HG03565 (cell line): ENCODE measurements around the gene IFNAR1.
A peak's percentile ranks its signal among the peaks of the same experiment; 100 is the strongest.
"Not testable (repeated sequence)": the region's sequence is repeated elsewhere in the genome, so short reads cannot be mapped to it uniquely, and the experiment has no call there.

ENCODE experiments used
- ATAC-seq: cut with Tn5 transposase; IDR thresholded peaks from one replicate; pipeline ENCODE4 v1.9.1; 2021; ENCODE audit warnings: mild to moderate bottlenecking, moderate library complexity; ENCODE audit not compliant: unreplicated experiment

IFNAR1 gene

GRCh38 chr21:33339918-33340317 lies 15.1 kb downstream of the IFNAR1 start:
- no peak for ATAC-seq

DNA sequence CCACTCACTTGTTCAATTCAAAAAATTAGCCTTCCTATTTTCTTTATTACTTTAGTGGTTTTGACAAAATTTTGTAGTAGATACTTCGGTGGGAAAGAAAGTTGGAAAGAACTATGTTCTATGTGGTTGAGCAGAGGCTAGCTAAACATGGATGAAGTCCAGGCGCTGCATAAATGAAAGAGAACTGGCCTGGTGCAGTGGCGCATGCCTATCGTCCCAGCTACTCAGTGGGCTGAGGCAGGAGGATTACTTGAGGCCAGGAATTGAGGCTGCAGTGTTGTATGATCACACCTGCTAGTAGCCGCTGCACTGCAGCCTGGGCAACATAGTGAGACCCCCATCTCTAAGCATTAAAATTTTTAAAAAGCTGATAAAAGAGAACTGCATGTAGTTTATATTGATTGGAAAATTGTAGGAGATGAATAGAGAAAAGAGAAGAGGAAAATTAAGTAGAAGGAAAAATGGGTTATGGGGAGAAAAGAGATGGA lies 21.0 kb downstream of the IFNAR1 start:
- ATAC-seq, result no peak

GRCh38 chr21:33348706-33349105 lies 23.9 kb downstream of the IFNAR1 start:
- no peak for ATAC-seq

GRCh38 chr21:33350676-33351075 lies 25.9 kb downstream of the IFNAR1 start:
- ATAC-seq, result no peak

DNA sequence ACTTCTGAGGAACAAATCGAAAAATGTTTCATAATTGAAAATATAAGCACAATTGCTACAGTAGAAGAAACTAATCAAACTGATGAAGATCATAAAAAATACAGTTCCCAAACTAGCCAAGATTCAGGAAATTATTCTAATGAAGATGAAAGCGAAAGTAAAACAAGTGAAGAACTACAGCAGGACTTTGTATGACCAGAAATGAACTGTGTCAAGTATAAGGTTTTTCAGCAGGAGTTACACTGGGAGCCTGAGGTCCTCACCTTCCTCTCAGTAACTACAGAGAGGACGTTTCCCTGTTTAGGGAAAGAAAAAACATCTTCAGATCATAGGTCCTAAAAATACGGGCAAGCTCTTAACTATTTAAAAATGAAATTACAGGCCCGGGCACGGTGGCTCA lies 30.6 kb downstream of the IFNAR1 start:
- ATAC-seq, result no peak

DNA sequence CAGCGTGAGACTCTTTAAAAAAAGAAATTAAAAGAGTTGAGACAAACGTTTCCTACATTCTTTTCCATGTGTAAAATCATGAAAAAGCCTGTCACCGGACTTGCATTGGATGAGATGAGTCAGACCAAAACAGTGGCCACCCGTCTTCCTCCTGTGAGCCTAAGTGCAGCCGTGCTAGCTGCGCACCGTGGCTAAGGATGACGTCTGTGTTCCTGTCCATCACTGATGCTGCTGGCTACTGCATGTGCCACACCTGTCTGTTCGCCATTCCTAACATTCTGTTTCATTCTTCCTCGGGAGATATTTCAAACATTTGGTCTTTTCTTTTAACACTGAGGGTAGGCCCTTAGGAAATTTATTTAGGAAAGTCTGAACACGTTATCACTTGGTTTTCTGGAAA lies 31.2 kb downstream of the IFNAR1 start:
- no peak for ATAC-seq

DNA sequence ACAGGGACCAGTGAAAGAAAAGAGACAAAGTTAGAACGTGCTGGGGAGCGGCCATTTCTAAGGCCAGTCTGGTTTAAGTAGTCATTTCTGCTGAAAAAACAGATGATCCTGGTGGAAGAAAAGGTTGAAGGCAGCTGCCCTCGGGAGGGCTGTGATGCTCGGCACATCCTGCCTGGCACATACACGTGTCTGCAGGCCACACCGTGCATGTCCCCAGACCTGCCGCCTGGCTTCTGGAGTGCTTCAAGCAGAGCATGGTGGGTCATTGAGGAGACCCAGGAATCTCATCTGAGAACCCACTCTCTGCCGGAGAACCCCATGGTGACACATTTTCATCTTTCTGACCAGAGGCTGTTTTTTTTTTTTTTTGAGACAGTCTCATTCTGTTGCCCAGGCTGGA lies 32.4 kb downstream of the IFNAR1 start:
- ATAC-seq, result no peak

DNA sequence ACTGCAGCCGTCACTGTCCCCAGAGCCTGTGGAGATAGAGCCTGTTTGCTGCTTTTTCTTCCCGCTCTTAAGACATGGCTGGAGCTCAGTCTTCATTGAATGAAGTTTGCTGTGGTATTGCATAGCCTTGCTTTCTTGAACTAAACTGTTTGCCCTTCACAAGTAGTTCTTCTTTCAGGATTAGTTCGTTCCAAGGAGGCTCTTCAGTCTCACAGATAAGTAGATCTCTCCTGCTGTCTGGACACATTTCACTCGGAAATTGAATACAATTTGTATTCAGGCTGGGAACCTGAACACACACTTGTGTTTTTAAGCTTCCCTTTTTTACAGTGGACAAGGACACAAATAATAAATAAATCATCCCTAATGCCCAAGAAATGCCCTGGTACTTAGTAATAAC lies 34.7 kb downstream of the IFNAR1 start:
- no peak for ATAC-seq

- ATAC-seq, result no peak
Observed at GRCh38 chr21:33360281-33360680, 35.5 kb downstream of the IFNAR1 start.

DNA sequence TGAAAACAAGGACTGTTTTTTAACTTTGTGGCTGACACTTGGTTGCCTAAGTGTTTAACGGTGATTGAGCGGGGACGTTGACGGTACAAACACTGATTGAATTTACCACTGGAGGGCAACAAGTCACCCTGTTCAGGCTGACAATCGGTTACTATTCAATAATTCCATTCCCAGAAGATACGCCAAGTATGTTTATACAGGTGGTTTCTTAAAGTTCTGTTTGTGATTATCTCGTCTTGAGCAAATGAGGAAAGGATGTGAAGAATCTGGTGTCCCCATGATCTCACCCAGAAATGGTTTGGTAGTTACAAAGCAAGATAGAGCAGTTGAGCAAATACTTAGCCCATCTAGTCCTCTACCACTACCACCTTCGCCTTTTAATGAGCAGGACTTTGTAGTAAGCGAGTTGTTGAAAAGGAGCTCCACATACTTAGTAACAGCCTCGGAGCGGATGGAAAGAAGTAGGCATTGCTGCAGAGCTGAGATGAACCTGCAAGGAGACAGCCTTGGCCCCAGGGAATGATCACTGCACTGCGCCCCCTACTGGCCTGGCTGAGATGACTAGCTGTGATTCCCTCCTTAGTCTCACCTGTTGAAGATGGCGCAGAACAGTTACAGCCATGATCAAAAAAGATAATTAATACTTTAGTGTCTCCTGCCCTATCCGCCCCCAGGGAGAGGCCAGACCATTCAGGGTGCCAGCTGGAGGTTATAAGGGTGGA lies 36.3 kb downstream of the IFNAR1 start:
- ATAC-seq, result peak; percentile 44

DNA sequence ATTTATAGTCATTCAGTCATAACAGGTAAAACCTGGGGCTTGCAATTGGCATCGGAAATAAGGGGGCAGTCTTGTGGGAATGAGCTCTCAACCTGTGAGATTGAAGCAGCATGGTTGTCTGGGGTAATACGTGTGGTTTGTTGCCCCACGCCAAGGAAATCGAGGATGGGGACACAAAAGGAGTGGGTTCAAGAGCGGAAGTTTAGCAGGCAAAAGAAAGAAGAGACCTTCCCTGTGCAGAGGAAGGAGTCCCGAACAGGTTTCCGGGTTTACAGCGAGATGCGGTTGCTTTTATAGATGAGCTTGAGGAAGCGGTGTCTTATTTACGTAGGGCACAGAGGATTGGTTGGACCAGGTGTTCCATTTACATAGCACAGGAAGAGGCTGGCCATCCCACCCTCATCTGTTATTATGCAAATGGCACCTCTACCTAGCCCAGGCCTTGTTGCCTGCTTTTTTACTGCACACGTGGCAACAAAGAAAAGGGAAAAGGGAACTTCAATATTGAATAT lies 37.3 kb downstream of the IFNAR1 start:
- no peak for ATAC-seq

DNA sequence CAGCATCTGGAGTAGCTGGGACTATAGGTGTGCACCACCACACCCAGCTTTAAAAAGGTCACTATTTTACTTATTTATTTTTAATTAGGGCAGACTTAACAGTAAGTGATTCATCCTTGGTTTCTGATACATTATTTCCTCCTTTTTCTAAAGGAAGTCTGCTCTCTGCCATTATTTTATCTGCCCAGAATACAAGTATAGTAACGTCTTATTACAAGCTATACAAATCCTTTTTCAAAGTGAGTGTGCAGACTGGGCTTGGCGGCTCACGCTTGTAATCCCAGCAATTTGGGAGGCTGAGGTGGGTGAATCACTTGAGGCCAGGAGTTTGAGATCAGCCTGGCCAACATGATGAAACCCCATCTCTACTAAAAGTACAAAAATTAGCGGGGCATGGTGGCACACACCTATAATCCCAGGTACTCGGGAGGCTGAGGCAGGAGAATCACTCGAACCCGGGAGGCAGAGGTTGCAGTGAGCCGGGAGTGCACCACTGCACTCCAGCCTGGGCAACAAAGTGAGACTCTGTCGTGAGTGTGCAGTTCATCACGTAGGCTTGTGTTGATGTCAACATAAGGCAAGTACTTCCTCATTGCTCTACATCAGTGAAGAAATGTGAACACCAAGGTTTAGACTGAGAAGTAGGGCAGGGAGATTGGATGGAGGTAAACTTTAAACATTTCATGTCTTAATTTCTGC lies 39.3 kb downstream of the IFNAR1 start:
- ATAC-seq, result not testable (repeated sequence)

GRCh38 chr21:33364830-33365229 lies 40.1 kb downstream of the IFNAR1 start:
- no peak for ATAC-seq

DNA sequence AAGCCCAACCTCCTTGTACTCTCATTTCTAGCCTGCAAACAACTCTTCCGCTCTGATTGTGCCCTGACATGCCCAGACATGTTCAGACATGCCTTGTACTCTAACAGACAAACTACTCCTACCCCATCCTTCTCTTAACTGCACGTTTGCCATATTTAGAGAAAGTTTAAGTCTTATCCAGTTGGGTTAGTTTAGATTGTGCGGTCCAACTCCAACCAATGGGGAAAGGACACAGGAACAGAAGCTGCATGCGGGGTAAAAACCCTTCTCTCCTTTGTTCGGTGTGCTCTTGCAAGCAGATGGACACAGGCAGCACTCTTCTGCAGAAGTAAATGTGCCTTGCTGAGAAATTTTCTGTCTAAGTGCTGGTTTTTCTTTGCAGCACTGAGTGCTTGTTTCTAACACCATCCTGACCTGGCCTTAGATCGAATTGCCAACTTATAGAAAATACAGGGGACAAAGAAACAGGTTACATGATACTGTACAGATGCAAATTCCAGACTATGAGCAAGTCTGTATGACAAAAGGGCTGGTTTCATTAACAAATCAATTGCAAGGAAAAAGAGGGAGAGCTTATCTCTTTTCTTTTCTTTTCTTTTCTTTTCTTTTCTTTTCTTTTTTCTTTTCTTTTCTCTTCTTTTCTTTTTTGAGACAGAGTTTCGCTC lies 42.7 kb downstream of the IFNAR1 start:
- no peak for ATAC-seq

DNA sequence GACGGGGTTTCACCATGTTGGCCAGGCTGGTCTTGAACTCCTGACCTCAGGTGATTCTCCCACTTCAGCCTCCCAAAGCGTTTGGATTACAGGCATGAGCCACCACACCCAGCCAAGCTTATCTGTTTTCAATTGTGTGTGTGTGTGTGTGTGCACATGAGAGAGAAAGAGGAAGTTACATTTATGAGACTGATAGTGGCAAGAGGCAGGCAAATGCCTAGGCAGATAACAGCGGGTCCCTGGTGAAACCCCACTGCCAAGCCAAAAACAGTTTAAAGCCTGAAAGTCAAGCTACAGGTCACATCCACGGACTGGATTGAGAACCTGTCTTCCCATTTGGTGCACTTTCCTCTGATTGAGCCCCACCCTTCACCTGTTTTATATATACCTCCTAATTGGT lies 43.4 kb downstream of the IFNAR1 start:
- ATAC-seq, result no peak

- no peak for ATAC-seq
Observed at GRCh38 chr21:33368576-33368975, 43.8 kb downstream of the IFNAR1 start.

- ATAC-seq, result no peak
Observed at GRCh38 chr21:33369586-33369985, 44.8 kb downstream of the IFNAR1 start.

- ATAC-seq, result no peak
Observed at GRCh38 chr21:33370305-33370704, 45.5 kb downstream of the IFNAR1 start.

- ATAC-seq, result no peak
Observed at GRCh38 chr21:33371366-33371765, 46.6 kb downstream of the IFNAR1 start.

DNA sequence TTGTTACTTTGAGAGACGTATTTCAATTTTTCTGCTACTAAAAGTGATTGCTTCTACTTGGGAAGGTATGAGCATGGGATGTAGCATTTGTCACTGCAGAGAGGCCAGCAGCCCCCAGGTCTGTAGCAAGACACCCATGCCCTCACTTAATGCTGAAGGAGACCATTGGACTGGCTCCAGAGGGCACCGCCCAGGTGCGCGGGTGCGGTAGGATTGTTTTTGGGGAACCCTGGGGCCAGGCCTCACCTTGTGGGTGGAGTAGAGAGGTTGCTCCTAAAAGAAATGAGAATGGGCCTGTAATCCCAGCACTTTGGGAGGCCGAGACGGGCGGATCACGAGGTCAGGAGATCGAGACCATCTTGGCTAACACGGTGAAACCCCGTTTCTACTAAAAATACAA lies 47.8 kb downstream of the IFNAR1 start:
- no peak for ATAC-seq

DNA sequence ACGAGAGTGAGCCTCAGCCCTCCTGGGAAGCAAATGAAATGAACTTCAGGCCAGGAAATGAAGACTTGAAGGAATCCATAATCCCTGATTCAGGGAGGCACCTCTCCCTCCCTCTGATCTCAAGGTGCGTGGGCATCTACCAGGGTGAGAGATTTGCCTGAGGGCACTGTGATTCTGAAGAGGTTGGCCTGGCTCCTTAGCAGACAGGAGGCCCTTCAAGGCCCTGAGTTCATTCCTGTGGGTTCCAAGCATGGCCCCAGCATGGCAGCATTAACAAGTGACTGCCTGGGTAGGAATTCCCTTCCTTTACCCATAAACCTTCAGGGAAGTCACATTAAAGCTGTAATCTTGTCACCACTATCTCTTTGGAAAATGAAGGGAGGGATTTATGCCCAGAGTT lies 48.7 kb downstream of the IFNAR1 start:
- ATAC-seq, result no peak

DNA sequence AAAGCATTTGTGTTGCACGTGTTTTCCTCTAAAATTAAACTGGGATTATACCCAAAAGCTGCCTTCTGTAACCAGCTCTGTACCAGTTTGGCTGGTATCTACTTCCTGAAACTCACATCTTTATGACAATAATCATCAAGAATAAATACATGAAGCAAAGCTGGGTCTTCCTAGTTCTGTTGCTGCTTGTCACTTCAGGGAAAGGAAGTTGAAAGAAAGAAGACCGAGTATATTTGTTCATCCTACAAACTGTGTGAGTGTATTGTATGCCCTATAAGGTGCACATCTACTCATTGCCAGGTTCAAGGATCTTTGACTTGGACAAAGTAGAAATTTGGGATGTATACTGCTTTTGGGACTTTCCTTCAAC lies 49.3 kb downstream of the IFNAR1 start:
- no peak for ATAC-seq
